Hepatocyte (in vitro differentiated cells): ENCODE data around the gene INTS12.

Source experiments
- CTCF ChIP-seq: fragments of 200-600 bp; sonication (generic); IDR thresholded peaks from 2 replicates; pipeline ENCODE4 v1.5.1; 2016; ENCODE audit warnings: antibody characterized with exemption, mild to moderate bottlenecking; ENCODE audit not compliant: poor library complexity
- EZH2 ChIP-seq: fragments of 200-600 bp; sonication (generic); IDR thresholded peaks from 2 replicates; pipeline ENCODE4 v1.6.1; 2016; ENCODE audit warnings: antibody characterized with exemption, mild to moderate bottlenecking, borderline replicate concordance
- EZH2phosphoT487 ChIP-seq: fragments of 200-600 bp; sonication (generic); IDR thresholded peaks from one replicate; pipeline ENCODE4 v1.6.1; 2018; ENCODE audit warnings: antibody characterized with exemption, mild to moderate bottlenecking, low read depth, moderate library complexity; ENCODE audit not compliant: unreplicated experiment, severe bottlenecking

- TF ChIP-seq CTCF = no peak
- no peak for TF ChIP-seq EZH2phosphoT487
- no peak for TF ChIP-seq EZH2
Observed at GRCh38 chr4:105755375-105755774, 46.9 kb upstream of the INTS12 start.
